Measurements from ENCODE around the gene CCDC8.
A peak's percentile ranks its signal among the peaks of the same experiment; 100 is the strongest.
"Not testable (repeated sequence)": the region's sequence is repeated elsewhere in the genome, so short reads cannot be mapped to it uniquely, and the experiment has no call there.

The CCDC8 gene

DNA sequence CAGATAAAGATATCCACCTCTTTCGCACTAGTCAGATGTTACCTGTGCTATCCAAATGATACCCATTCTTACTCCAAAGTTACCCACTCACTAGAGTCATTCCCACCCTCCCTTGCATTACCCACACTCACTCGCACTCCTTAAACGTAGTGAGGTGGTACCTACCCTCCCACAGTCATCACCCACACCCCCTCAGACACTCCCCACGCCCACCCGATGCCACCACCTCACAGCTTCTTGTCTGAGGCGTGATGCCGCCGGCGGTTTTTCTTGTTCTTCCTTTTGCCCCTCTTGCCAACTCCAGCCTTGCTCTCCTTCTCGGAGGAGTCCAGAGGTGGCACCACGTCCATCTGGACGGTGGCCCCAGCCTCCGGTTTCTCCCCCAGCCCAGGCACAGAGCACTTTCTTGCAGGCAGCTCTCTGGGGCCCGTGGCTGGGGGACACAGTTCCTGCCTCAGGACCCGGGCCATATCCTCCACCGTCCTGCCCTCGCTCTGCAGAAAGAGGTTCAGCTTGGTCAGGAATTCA, 14.2 kb upstream of the CCDC8 start:
- DNase-seq = no peak

- DNase-seq = peak; percentile 42
Measured at GRCh38 chr19:46426506-46427162, 13.3 kb upstream of the CCDC8 start.

DNA sequence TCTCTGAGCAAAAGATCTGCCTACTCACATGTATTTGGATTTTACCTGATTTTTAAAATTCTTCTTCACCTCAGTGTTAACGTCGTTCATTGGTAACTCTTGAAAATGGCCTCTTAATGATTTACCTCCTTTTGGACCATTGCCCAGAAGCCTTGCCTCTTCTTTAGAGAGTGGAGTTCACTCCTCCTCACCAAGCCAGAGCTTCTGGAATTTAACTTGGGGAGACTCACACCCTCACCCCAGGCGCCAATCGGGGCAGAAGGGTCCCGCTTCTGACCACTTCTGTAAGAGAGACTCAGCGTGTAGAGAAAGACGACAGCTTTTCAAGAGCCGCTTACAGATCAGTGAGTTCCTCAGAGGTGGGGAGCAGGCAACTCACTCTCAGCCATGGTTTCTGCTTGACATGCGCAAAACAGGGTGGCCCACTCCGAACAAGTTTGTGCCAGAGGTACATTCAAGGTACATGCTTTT, 12.7 kb upstream of the CCDC8 start:
- DNase-seq = no peak

GRCh38 chr19:46423188-46423587, 9.8 kb upstream of the CCDC8 start:
- DNase-seq = no peak

DNA sequence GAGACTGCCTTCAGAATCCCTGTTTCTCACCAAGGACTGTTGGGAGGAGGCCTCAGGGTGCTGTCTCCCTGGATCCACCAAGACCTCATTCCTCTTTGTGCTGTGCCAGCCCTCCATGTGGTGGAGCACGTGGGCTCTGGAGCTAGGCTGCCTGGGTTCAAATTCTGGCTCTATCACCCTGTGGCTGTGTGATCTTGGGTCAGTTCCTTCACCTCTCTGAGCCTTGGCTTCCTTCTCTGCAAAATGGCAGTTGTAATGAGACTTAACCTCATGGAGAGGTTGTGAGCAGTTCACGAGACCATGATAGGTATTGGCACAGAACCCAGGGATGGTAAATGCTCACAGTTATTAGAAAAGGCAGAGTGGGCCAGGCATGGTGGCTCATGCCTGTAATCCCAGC, 9.0 kb upstream of the CCDC8 start:
- DNase-seq = no peak

- DNase-seq = no peak
Measured at GRCh38 chr19:46420056-46420455, 6.7 kb upstream of the CCDC8 start.

DNA sequence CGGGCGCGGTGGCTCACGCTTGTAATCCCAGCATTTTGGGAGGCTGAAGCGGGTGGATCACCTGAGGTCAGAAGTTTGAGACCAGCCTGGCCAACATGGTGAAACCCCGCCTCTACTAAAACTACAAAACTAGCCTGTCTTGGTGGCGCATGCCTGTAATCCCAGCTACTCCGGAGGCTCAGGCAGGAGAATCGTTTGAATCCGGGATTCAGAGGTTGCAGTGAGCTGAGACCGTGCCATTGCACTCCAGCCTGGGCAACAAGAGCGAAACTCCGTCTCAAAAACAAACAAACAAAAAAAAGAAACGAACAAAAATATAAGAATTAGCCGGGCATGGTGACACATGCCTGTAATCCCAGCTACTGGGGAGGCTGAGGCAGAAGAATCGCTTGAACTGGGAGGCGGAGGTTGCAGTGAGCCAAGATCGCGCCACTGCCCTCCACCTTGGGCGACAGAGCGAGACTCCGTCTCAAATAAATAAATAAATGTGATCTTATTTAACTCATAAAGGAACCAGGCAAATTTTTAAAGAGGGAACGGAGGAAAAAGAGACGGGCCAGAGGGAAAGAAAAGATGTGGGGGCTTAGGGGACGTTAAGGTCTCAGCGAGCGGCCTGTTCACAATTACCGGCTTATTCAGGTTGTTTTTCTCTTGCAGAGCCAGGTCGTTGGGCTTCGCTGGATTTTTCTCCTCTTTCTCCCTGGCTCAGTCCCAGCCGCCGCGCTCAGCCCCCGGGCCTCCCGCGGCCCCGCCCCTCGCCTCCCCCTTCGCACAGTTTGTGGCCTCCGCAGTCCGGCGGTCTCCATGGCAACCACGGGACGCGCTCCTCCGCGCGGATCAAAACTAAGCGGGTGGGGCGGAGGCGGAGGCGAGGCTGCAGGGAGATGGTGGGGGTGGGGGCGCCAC, 2.7 kb upstream of the CCDC8 start:
- DNase-seq = peak; percentile 77

DNA sequence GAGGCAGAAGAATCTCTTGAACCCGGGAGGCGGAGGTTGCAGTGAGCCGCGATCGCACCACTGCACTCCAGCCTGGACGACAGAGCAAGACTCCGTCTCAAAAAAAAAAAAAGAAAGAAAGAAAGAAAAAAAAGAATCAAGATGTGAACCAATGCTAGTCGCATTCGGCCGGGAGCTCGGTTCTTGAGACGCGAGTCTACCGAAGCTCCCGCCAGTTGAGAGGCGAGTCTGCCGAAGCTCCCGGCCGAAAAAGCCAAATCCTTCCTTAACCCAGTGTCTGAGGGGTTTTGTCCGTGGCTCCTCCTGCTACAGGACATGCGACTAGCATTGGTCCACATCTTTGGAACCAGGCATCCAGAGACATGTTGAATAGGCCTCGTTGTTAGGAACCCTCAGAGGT, 1.5 kb upstream of the CCDC8 start:
- DNase-seq = not testable (repeated sequence)

GRCh38 chr19:46412650-46413261, 608 bp downstream of the CCDC8 start:
- no peak for DNase-seq

DNA sequence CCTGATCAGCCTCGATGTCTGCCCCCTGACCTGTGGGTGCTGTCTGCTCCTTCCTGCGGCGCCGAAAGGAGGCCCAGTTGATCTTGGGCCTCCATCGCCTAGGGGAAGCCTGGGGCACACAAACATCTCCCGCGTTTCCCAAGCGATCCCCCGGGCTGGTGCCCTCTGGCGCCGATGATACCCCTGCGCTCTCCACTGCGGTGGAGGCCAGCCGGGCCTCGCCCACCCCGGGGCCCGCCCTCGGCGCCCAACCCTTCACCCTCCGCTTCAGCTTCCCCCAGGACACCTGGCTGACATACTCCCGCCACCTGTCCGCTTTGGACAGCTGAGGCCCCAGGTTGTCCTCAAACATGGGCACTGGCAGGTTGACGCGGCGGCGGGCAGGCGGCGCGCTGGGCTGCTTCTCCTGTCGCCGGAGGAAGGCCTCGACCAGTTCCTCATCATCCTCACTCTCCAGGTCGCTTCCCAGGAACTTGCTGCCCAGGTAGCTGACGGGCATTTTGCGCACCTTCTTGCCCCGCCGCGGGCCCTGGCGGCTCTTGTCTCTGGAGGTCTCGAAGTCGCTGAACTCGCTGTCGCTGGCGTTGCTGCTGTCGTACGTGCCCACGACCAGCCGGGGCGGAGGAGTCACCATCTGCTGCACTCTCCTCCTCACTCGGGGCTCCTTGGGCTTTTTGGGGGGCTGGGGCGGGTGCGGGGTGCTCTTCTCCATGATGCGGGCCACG, 1.3 kb downstream of the CCDC8 start:
- DNase-seq = no peak

GRCh38 chr19:46411088-46411924, 2.1 kb downstream of the CCDC8 start:
- DNase-seq = no peak

GRCh38 chr19:46410205-46411087, 2.9 kb downstream of the CCDC8 start:
- no peak for DNase-seq

DNA sequence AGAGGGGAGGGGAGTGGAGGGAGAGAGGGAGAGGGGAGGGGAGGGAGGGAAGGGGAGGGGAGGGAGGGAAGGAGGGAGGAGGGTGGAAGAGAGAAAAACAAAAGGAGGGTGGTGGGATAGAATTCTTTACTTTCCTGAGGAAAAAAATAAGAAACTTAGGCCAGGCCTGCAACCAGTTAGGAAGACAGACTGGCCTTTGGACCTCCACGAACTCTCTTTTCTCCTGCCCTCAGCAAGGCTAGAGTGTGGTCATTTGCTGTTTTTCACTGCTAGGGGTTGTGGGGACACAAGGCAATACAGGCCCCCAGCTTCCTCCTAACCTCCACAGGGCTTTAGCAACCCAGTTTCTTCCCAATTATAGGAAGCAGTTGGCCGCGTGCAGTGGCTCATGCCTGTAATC, 4.2 kb downstream of the CCDC8 start:
- no peak for DNase-seq

DNA sequence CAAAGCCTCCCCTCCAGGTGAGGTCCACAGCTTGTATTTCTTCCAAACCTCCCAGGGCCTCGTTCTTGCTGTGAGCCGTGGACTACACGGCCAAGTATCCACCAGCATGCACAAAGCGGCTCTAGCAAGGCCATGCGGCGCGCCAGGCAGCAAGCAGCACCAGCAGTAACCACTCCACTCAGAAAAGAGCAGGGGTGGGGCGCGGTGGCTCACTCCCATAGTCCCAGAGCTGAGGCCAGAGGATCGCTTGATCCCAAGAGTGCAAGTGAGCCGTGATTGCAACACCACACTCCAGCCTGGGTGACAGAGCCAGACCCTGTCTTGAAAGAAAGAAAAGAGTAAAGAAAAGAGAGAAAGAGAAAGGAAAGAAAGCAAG, 4.7 kb downstream of the CCDC8 start:
- no peak for DNase-seq

DNA sequence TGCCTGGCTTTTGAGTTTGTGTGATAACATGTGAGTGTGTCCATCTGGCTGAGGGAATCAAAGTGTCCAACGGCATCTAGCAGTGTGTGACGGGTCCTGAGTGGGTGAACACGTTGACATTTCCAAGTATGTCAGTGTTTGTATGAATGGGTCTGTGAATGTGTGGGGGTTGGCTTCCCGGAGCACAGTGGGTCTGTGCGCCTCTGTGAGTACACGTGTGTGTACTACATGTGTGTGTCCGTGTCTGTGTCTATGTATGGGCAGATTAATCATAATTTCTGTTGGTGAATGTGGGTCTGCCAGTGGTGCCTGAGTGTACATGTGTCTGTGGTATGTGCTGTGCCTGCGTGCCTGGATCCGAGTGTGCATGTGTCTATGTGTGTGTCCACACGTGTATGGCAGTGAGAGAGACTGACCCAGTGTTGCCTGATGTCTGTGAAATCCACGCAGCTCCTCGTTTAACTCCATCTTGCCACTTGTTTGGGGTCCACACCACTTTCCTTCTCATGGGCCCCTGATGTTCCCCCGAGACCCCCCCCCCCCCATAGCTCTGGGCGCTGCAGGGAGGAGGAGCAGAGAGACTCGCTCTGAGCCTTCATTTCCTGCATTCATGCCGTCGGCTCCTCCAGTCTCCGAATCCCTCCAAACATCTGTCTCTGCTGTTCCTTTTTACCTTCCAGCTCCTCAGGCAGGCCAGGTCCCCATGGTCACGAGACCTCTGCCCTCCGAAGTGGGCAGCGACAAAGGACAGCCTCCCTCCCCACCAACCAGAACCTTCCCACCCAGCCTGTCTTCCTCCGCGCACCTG, 5.3 kb downstream of the CCDC8 start:
- DNase-seq = no peak

DNA sequence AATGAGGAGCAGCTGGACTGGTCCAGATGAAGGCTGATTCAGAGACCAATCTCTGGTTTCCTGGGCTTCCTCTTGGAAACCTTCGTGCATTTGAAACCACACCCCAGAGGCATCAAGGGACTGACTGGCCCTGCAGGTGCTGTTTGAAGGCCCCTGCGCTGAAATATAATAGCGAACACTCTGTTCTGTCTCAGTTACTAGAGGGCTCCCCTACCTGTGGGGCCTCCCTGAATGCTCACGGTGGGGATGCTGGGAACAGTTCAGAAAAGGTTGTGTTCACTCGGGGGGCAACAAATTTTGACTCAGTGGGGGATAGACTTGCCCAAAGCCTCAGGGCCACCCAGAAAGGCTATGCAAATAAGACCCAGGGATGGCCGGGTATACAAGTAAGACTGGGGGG, 6.4 kb downstream of the CCDC8 start:
- DNase-seq = no peak

GRCh38 chr19:46404753-46405468, 8.5 kb downstream of the CCDC8 start:
- no peak for DNase-seq

DNA sequence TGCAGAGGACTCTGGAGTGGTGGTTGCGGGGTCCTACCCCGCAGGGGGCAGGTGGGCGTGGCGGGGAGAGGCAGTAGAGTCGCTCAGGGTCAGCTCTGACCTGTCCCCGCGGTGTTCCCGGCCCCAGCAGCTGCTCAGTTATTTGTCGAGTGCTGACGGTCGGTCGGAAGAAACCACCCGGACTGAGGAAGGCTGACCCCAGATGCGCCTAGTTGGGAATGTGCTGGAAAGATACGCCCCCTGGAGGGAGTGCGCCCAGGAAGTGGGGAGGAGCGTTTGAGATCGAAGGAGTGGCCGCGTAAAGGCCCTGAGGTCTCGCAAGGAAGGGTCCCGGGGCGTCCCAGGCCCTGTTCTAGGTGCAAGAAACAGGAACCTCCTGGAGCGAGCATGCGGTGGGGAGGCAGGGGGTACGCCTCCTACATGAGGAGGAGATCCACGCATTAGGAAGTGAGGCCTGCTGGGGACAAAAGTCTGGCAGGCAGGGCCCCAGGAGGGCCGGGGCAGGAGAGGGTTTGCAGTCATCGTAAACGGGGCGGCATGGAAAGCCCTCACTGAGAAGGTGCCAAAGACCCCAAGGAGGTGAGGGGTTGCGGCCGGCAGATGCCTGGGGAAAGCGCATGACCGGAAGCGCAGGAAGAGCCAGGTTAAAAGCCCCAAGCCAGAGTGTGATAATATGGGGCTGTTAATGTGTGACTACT, 9.2 kb downstream of the CCDC8 start:
- DNase-seq = no peak

GRCh38 chr19:46402725-46403124, 10.6 kb downstream of the CCDC8 start:
- no peak for DNase-seq
